Testis (tissue), 2 donors: Measurements from ENCODE around the gene UBE2U.

Source experiments
- CTCF ChIP-seq, 3 experiments: fragments of 450-650 bp in 2 of 3; fragments of 200-600 bp in 1 of 3; sonication (generic) in 1 of 3; IDR thresholded peaks; one replicate each; pipeline ENCODE4 v1.5.1; 2016 to 2019; ENCODE audit warnings: antibody characterized with exemption in 3 of 3, mild to moderate bottlenecking in 2 of 3, moderate library complexity in 1 of 3
- POLR2A ChIP-seq: fragments of 450-650 bp; IDR thresholded peaks from one replicate; pipeline ENCODE4 v1.6.1; 2017; ENCODE audit warnings: antibody characterized with exemption, mild to moderate bottlenecking, moderate library complexity

GRCh38 chr1:64315402-64315801, 112.0 kb downstream of the UBE2U start:
- no peak for TF ChIP-seq CTCF (IDR thresholded peaks at IDR 0.05)
- no peak for TF ChIP-seq POLR2A
